GM20431 (cell line): ENCODE results near the gene PFDN2.

Experiments used
- in situ Hi-C: fragments of 300-500 bp; cut with MseI, MboI; formaldehyde crosslinking; loops from one replicate; pipeline ENCODE4 v1.15.0; 2020; ENCODE audit warnings: low sequenced_read_pairs; ENCODE audit not compliant: unreplicated experiment

PFDN2 gene

DNA sequence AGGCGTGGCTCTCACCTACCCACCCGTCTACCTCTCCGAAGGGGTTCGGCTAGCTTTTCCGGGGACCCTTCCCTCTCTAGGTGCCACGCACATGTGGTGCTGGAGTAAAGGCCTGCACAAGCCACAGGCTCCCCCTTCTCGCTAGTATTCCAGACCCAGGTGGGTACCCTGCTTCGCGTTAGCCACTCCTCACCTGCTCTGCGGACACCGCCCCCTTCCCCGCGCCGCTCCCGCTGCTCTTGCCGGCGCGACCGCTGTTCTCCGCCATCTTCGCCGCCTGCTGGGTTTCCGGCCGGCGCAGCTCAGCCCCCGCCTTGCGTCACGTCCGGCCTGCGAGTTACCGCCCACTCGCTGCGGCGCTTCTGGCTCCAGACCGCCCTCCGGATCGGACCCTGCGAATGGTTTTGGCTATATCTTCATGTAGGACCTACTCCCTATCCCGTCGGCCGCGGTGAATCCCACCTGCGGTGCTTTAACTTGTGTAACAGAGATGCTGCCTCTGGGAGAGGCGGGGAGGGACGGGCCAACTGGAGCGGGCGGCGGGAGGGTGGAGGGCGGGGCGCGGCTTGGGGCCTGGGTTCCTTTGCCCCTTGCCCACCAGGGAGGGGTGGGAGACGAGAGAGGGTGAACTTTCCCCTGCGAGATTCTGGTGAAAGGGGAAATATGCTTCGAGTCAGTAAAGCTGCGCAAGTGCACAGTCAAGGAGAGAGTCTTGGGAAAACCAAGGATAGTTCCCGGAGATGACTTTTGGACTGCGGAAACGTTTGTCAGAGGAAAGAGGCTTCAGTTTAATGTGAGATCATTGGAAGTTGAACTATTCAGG lies at the start of gene PFDN2, which contains the start of gene NIT1:
TSS of gene PFDN2 (minus strand) at position 279 of the 823 bp plus-strand sequence. CDS start at position 268, 11 bp downstream.
TSS of gene NIT1 (plus strand) at position 347 of the 823 bp plus-strand sequence. CDS start at position 419, 72 bp downstream.
- in situ Hi-C loops: no loop called here

DNA sequence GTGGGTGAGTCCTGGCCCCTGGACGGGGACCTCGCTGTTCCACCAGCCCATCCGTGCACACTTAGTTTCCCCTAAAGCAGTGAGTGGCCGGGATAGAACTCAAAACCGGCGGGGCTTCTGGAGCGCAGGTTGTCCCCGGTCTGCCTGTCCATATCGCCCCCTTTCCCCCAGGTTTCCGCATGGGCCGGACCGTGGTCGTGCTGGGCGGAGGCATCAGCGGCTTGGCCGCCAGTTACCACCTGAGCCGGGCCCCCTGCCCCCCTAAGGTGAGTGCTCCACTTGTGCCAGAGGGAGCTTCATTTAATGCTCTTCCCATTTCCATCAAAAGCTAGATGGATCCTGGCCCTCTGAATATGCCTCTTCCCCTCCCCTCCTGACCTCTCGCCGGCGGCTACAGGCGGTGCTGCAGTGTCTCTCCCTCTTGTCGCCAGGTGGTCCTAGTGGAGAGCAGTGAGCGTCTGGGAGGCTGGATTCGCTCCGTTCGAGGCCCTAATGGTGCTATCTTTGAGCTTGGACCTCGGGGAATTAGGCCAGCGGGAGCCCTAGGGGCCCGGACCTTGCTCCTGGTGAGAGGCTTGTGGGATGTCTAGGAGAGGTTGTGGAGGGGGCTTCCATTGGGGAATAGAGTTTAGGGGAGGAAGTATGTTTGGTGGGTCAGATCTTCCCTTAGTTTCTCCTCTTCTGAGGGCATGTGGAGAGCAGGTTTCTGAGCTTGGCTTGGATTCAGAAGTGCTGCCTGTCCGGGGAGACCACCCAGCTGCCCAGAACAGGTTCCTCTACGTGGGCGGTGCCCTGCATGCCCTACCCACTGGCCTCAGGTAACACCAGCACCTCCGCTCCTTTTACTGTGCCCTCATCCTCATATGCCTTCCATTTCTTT lies 49.1 kb upstream of the PFDN2 start:
- in situ Hi-C loops: no loop called here

DNA sequence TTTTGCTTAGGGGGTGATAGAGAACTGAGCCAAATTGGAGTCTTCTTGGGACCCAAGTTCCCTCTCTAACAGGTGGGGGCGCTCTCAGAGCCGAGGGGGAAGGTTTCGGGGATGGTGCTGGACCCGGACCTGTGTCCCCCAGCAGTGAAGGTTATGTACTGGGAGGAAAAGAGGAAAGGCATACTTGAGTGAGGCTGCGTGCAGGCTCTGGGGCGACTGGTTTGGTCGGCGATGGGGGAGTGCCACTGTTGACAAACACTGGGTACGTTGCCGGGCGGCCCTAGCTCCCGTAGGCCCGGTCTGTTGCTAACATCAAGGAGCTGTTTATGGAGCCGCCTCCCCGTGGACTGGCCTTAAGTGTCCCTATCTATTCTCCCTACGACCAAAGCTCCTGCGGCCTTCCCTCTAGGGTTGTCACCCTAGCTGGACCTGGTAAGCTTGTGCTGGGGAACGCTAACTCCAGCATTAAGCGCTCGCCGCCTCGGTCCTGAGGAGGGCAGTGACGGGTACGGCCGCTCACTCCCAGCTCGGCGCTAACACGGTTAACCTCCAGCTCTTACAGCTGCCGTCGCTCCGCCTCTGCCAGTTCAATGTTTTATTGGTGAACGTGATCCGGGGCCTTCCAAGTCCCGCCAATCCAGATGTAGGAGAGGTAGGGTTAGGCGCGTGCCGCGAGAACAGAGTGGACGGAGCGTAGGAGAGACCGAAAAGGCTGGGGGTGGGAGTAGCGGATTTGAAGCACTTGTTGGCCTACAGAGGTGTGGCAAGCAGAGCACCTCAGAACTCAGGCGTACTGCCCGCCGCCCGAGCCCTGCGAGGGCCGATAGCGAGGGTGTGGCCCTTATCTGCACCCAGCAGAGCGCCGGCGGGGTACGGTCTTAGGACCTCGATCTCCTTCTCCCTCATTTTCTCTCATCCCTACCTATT lies 48.2 kb upstream of the PFDN2 start, which contains the start of gene PPOX:
TSS of gene PPOX (plus strand) at position 685 of the 927 bp plus-strand sequence. CDS start 422 bp downstream, outside the sequence.
- in situ Hi-C loops: no loop called here

- in situ Hi-C loops: no loop called here
Measured at GRCh38 chr1:161164901-161165610, 47.2 kb upstream of the PFDN2 start.

GRCh38 chr1:161163793-161164192 lies 46.0 kb upstream of the PFDN2 start:
- in situ Hi-C loops: no loop called here

DNA sequence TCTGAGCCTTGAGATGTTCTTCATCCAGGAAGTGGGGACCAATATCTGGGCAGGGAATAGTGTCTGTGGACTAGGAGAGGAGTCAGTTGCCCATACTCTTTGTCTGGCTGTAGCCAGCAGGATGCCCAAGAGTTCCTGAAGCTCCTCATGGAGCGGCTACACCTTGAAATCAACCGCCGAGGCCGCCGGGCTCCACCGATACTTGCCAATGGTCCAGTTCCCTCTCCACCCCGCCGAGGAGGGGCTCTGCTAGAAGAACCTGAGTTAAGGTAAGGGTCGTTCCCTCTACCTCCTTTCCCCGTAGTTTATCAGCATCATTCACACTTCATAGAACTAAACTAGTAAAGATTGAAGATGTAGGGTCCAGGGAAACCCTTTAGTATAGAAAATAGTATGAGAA lies 45.0 kb upstream of the PFDN2 start:
- in situ Hi-C loops: no loop called here

- in situ Hi-C loops: no loop called here
Measured at GRCh38 chr1:161162052-161162451, 44.2 kb upstream of the PFDN2 start.

DNA sequence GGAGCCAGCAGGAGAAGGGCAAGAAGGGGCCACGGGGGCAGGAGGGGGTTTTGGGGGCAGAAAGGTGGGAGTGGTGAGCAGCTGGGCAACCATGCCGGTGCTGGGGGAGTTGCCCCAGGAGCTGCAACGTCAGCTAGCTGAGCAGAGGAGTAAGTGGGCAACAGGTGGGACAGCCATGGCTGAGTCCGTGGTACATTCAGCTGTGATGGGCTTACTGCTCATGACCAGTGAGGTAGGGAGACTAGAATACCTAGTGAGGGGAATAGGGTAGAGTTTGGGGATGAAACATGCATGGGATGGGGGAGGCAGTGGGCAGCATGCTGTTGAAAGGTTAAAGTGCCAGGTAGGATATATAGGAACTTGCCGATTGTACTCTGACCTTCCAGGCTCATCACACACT lies 43.8 kb upstream of the PFDN2 start:
- in situ Hi-C loops: no loop called here

DNA sequence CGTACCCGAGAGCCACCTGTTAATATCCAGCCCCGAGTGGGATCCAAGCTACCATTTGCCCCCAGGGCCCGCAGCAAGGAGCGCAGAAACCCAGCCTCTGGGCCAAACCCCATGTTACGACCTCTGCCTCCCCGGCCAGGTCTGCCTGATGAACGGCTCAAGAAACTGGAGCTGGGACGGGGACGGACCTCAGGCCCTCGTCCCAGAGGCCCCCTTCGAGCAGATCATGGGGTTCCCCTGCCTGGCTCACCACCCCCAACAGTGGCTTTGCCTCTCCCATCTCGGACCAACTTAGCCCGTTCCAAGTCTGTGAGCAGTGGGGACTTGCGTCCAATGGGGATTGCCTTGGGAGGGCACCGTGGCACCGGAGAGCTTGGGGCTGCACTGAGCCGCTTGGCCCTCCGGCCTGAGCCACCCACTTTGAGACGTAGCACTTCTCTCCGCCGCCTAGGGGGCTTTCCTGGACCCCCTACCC lies 42.9 kb upstream of the PFDN2 start:
- in situ Hi-C loops: no loop called here

DNA sequence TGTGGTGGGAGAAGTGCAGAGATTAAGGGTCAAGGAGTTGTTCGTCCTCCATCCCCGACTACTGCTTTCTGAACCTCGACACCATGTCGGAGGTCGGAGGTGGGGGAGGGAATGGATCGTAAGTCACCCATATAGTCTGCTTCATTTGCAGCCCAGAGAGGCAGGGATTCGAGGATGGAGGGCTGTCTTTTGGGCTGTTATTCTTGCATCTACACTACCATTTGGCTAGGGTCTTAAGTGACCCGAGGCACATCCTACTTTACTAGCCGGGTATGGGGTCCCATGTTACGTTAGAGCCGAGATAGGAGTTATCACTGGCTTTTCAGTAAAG lies 42.0 kb upstream of the PFDN2 start:
- in situ Hi-C loops: no loop called here

GRCh38 chr1:161159087-161159912 lies 41.5 kb upstream of the PFDN2 start, which contains the start of gene USP21:
USP21 (plus strand) TSS chr1:161159500; CDS start chr1:161160641, 1,141 bp downstream.
- in situ Hi-C loops: no loop called here

- in situ Hi-C loops: no loop called here
Measured at GRCh38 chr1:161158316-161159010, 40.6 kb upstream of the PFDN2 start.

GRCh38 chr1:161157867-161158266 lies 40.0 kb upstream of the PFDN2 start:
- in situ Hi-C loops: no loop called here

GRCh38 chr1:161153682-161154337 lies 36.0 kb upstream of the PFDN2 start, which contains the start of gene UFC1:
UFC1 (plus strand) TSS chr1:161153978; CDS start chr1:161153998, 20 bp downstream.
- in situ Hi-C loops: no loop called here

- in situ Hi-C loops: no loop called here
Measured at GRCh38 chr1:161153176-161153575, 35.3 kb upstream of the PFDN2 start.

DNA sequence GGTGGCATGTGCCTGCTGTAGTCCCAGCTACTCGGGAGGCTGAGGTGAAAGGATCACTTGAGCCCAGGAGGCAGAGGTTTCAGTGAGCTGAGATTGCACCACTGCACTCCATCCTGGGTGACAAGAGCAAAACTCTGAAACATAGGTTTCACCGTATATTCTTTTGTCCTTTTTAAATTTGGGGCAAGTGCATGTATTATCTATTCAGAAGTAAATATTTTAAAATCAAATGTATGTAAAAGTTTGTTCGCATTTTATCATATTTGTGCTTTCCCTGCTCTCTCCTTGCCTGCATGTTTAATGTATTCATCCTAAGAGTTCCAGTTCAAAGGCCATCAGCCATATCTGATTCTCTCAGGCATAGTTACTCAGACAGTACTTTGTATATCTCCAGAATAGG lies 28.0 kb upstream of the PFDN2 start:
- in situ Hi-C loops: no loop called here
